ENCODE measurements around the gene CAMTA1. TPM values are rescaled to one million over a fixed set of nuclear protein-coding genes. Genes with fewer than 3 reads are reported as not detected.

The CAMTA1 gene
- total RNA-seq, 1 experiment from 2014 or later, result 69.5 TPM

DNA sequence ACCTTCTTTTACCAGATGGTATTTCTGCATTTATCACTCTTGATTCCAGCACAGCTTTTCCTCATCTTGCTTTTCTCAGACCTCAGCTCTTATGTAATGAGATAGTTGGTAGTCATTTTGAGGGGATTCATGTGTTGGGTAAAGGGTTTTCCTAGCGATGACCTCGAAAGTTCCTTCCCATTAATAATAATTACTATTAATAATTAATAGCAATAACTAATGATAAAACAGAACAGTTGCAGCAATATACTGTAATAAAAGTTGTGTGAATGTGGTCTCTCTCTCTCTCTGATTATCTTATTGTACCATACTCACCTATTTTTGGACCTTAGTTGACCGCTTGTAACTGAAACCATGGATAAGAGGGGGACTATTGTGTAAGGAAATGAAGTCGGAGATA, 14.2 kb downstream of the CAMTA1 start:
- RAD21 ChIA-PET (ENCODE audit: low non-redundant PET in 1 of 2, low total read pairs in 2 of 2, uncharacterized antibody in 2 of 2, unreplicated experiment in 2 of 2), result no interaction called here
- Histone ChIP-seq H3K9ac (ENCODE audit: low read length) (no peak overlapping the region), H3K4me2 (ENCODE audit: low read length) (no peak overlapping the region), H3K4me3 (replicated peaks in 1 of 2; ENCODE audit: low read depth in 1 of 2, low read length in 2 of 2) (no peak overlapping the region), H3K4me1 (ENCODE audit: control insufficient read depth in 1 of 2, insufficient read depth in 2 of 2, low read length in 2 of 2) (no peaks in the 10 kb centered on the region), H2AFZ (ENCODE audit: low read depth, low read length, poor library complexity, severe bottlenecking) (no peak overlapping the region), H3K9me3 (ENCODE audit: control insufficient read depth in 1 of 2, insufficient read depth in 1 of 2, low read depth in 1 of 2, low read length in 2 of 2) (no peaks in the 10 kb centered on the region), H3K36me3 (ENCODE audit: control insufficient read depth in 1 of 2, insufficient read depth in 2 of 2, low read length in 2 of 2) (no peaks in the 10 kb centered on the region), H3K9me2 (ENCODE audit: insufficient read depth) (no peaks in the 10 kb centered on the region), H3K27me3 (ENCODE audit: insufficient read depth, low read length) (no peaks in the 10 kb centered on the region), H3K27ac (ENCODE audit: low read depth, low read length) (no peak overlapping the region), H3K79me2 (ENCODE audit: insufficient read depth, low read length) (peaks cover 85% of the 10 kb centered on the region), H4K20me1 (ENCODE audit: insufficient read depth) (peaks cover 7% of the 10 kb centered on the region; the same call in 1 of the 2 replicates)
- TF ChIP-seq EGR1 (IDR thresholded peaks at IDR 0.05; ENCODE audit: low read depth) (no peak), CEBPB (IDR thresholded peaks at IDR 0.05; ENCODE audit: low read depth) (no peak), ZFX (IDR thresholded peaks at IDR 0.05) (no peak), EZH2 (IDR thresholded peaks at IDR 0.05) (no peak), SRF (IDR thresholded peaks at IDR 0.05; ENCODE audit: low read depth) (no peak), SP1 (IDR thresholded peaks at IDR 0.05; ENCODE audit: low read depth) (no peak), TCF7L2 (IDR thresholded peaks at IDR 0.05; ENCODE audit: borderline replicate concordance, extremely low read depth, insufficient read depth, insufficient read length) (no peak), SIN3A (IDR thresholded peaks at IDR 0.05; ENCODE audit: low read depth) (no peak), CBX3 (IDR thresholded peaks at IDR 0.05; ENCODE audit: low read depth) (no peak), RAD21 (IDR thresholded peaks at IDR 0.05; ENCODE audit: low read depth) (no peak), EZH2phosphoT487 (IDR thresholded peaks at IDR 0.05; ENCODE audit: borderline replicate concordance) (no peak), POLR2AphosphoS5 (IDR thresholded peaks at IDR 0.05; ENCODE audit: low read depth, low read length) (no peak), YY1 (IDR thresholded peaks at IDR 0.05; ENCODE audit: extremely low read depth, insufficient replicate concordance, low read depth, low read length) (no peak), ELF1 (IDR thresholded peaks at IDR 0.05; ENCODE audit: borderline replicate concordance, low read depth) (no peak)
- TF ChIP-seq, protein P1, sequence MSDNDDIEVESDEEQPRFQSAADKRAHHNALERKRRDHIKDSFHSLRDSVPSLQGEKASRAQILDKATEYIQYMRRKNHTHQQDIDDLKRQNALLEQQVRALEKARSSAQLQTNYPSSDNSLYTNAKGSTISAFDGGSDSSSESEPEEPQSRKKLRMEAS (IDR thresholded peaks at IDR 0.05), result no peak
- TF ChIP-seq, protein P2, sequence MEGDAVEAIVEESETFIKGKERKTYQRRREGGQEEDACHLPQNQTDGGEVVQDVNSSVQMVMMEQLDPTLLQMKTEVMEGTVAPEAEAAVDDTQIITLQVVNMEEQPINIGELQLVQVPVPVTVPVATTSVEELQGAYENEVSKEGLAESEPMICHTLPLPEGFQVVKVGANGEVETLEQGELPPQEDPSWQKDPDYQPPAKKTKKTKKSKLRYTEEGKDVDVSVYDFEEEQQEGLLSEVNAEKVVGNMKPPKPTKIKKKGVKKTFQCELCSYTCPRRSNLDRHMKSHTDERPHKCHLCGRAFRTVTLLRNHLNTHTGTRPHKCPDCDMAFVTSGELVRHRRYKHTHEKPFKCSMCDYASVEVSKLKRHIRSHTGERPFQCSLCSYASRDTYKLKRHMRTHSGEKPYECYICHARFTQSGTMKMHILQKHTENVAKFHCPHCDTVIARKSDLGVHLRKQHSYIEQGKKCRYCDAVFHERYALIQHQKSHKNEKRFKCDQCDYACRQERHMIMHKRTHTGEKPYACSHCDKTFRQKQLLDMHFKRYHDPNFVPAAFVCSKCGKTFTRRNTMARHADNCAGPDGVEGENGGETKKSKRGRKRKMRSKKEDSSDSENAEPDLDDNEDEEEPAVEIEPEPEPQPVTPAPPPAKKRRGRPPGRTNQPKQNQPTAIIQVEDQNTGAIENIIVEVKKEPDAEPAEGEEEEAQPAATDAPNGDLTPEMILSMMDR (IDR thresholded peaks at IDR 0.05 in 2 of 3, conservative IDR thresholded peaks at IDR 0.05 in 1 of 3; ENCODE audit: borderline replicate concordance in 1 of 3, insufficient read depth in 1 of 3, low read depth in 2 of 3, low read length in 2 of 3), result no peak
- TF ChIP-seq, protein P3, sequence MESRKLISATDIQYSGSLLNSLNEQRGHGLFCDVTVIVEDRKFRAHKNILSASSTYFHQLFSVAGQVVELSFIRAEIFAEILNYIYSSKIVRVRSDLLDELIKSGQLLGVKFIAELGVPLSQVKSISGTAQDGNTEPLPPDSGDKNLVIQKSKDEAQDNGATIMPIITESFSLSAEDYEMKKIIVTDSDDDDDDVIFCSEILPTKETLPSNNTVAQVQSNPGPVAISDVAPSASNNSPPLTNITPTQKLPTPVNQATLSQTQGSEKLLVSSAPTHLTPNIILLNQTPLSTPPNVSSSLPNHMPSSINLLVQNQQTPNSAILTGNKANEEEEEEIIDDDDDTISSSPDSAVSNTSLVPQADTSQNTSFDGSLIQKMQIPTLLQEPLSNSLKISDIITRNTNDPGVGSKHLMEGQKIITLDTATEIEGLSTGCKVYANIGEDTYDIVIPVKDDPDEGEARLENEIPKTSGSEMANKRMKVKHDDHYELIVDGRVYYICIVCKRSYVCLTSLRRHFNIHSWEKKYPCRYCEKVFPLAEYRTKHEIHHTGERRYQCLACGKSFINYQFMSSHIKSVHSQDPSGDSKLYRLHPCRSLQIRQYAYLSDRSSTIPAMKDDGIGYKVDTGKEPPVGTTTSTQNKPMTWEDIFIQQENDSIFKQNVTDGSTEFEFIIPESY (IDR thresholded peaks at IDR 0.05; ENCODE audit: extremely low read depth, insufficient replicate concordance, low read length), result no peak
- TF ChIP-seq, protein P4, sequence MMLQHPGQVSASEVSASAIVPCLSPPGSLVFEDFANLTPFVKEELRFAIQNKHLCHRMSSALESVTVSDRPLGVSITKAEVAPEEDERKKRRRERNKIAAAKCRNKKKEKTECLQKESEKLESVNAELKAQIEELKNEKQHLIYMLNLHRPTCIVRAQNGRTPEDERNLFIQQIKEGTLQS (IDR thresholded peaks at IDR 0.05), result no peak
- TF ChIP-seq, protein P5, sequence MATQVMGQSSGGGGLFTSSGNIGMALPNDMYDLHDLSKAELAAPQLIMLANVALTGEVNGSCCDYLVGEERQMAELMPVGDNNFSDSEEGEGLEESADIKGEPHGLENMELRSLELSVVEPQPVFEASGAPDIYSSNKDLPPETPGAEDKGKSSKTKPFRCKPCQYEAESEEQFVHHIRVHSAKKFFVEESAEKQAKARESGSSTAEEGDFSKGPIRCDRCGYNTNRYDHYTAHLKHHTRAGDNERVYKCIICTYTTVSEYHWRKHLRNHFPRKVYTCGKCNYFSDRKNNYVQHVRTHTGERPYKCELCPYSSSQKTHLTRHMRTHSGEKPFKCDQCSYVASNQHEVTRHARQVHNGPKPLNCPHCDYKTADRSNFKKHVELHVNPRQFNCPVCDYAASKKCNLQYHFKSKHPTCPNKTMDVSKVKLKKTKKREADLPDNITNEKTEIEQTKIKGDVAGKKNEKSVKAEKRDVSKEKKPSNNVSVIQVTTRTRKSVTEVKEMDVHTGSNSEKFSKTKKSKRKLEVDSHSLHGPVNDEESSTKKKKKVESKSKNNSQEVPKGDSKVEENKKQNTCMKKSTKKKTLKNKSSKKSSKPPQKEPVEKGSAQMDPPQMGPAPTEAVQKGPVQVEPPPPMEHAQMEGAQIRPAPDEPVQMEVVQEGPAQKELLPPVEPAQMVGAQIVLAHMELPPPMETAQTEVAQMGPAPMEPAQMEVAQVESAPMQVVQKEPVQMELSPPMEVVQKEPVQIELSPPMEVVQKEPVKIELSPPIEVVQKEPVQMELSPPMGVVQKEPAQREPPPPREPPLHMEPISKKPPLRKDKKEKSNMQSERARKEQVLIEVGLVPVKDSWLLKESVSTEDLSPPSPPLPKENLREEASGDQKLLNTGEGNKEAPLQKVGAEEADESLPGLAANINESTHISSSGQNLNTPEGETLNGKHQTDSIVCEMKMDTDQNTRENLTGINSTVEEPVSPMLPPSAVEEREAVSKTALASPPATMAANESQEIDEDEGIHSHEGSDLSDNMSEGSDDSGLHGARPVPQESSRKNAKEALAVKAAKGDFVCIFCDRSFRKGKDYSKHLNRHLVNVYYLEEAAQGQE (IDR thresholded peaks at IDR 0.05; ENCODE audit: low read depth), result no peak
- BruUV-seq (replicated peaks), result no TSS peak
- POLR2A ChIA-PET, result no interaction called here
- ATAC-seq (no peak), DNase-seq (ENCODE audit: low read depth, low spot score) (no peak)
- CTCF ChIA-PET, result no interaction called here
- intact Hi-C loops (cut with micrococcal nuclease), result loop anchor here (10.0 kb wide), 1 partner anchor 845 kb away; no protein-coding TSS in a partner anchor

Measured in HCT116 (cell line).